DND-41 (cell line): ENCODE data around the gene SLC10A3.
A peak's percentile ranks its signal among the peaks of the same experiment; 100 is the strongest.

Experiments
- ATAC-seq: fragments of 200-7000 bp; cut with Tn5 transposase; 3 replicates; pipeline ENCODE4 v1.9.1; 2021; ENCODE audit warnings: low read depth; ENCODE audit not compliant: insufficient read depth
- DNase-seq: peaks from one replicate; pipeline ENCODE4 v3.0.0-alpha.2; 2020
- H2AFZ ChIP-seq: 2 replicates; pipeline ENCODE4 v1.6.0; 2012; ENCODE audit warnings: low read depth, low read length
- H3K27ac ChIP-seq: 2 replicates; pipeline ENCODE4 v1.5.1; 2012; ENCODE audit warnings: low read length, inconsistent platforms
- H3K27me3 ChIP-seq: fragments of 200-600 bp; sonication (generic); 2 replicates; pipeline ENCODE4 v1.6.0; 2012; ENCODE audit warnings: low read length, mild to moderate bottlenecking, inconsistent platforms; ENCODE audit not compliant: insufficient read depth, poor library complexity
- H3K36me3 ChIP-seq: 2 replicates; pipeline ENCODE4 v1.5.1; 2012; ENCODE audit warnings: low read length, inconsistent platforms; ENCODE audit not compliant: insufficient read depth
- H3K4me1 ChIP-seq: 2 replicates; pipeline ENCODE4 v1.5.1; 2012; ENCODE audit warnings: mild to moderate bottlenecking, low read length; ENCODE audit not compliant: insufficient read depth
- H3K4me2 ChIP-seq: 2 replicates; pipeline ENCODE4 v1.6.0; 2012; ENCODE audit warnings: mild to moderate bottlenecking, moderate library complexity, low read length, inconsistent platforms; ENCODE audit not compliant: insufficient read depth
- H3K4me3 ChIP-seq, 2 experiments: fragments of 200-600 bp in 1 of 2; shearing (Covaris generic) in 1 of 2; 2 replicates each; pipeline ENCODE4 v1.5.1; 2012 to 2016; ENCODE audit warnings: inconsistent platforms in 2 of 2, low read length in 2 of 2, mild to moderate bottlenecking in 2 of 2, low read depth in 1 of 2, moderate library complexity in 1 of 2
- H3K79me2 ChIP-seq: 2 replicates; pipeline ENCODE4 v1.6.0; 2012; ENCODE audit warnings: low read length, inconsistent platforms; ENCODE audit not compliant: insufficient read depth
- H3K9ac ChIP-seq: 2 replicates; pipeline ENCODE4 v1.6.0; 2012; ENCODE audit warnings: low read depth, mild to moderate bottlenecking, inconsistent platforms, low read length, moderate library complexity
- H3K9me3 ChIP-seq: 2 replicates; pipeline ENCODE4 v1.5.1; 2012; ENCODE audit warnings: low read length, moderate library complexity, mild to moderate bottlenecking, inconsistent platforms; ENCODE audit not compliant: insufficient read depth, severe bottlenecking
- H4K20me1 ChIP-seq: 2 replicates; pipeline ENCODE4 v1.6.0; 2012; ENCODE audit warnings: low read length; ENCODE audit not compliant: insufficient read depth
- CTCF ChIP-seq: IDR thresholded peaks from 2 replicates; pipeline ENCODE4 v1.5.1; 2012; ENCODE audit warnings: borderline replicate concordance, low read length, moderate library complexity, mild to moderate bottlenecking; ENCODE audit not compliant: poor library complexity, severe bottlenecking; ENCODE audit errors: extremely low read depth
- EZH2 ChIP-seq: IDR thresholded peaks from 3 replicates; pipeline ENCODE4 v1.6.1; 2012; ENCODE audit warnings: borderline replicate concordance, low read depth, mild to moderate bottlenecking, moderate library complexity, low read length, inconsistent platforms; ENCODE audit not compliant: severe bottlenecking

Gene SLC10A3

GRCh38 chrX:154486052-154486395, 4.4 kb downstream of the SLC10A3 start:
- Histone ChIP-seq H3K4me1 (peaks cover 50% of the 10 kb centered on the region), H4K20me1 (peaks cover 17% of the 10 kb centered on the region), H2AFZ (peak overlapping the region; percentile 43), H3K4me3 (peak overlapping the region; percentile 26 to 59), H3K27me3 (no peaks in the 10 kb centered on the region), H3K79me2 (peaks cover 30% of the 10 kb centered on the region), H3K27ac (peak overlapping the region; percentile 78), H3K9me3 (no peaks in the 10 kb centered on the region), H3K36me3 (peaks cover 21% of the 10 kb centered on the region), H3K9ac (peak overlapping the region; percentile 73), H3K4me2 (peak overlapping the region; percentile 89)
- ATAC-seq, result peak; percentile 17
- DNase-seq, result peak; percentile 40
- TF ChIP-seq CTCF (no peak), EZH2 (no peak)

- Histone ChIP-seq H4K20me1 (peaks cover 17% of the 10 kb centered on the region), H3K27ac (peak overlapping the region; percentile 78), H3K9ac (peak overlapping the region; percentile 73), H3K4me2 (peak overlapping the region; percentile 89), H3K9me3 (no peaks in the 10 kb centered on the region), H3K4me1 (peaks cover 48% of the 10 kb centered on the region), H3K79me2 (peaks cover 30% of the 10 kb centered on the region), H2AFZ (peak overlapping the region; percentile 43; the same call in 1 of the 2 replicates), H3K36me3 (peaks cover 21% of the 10 kb centered on the region), H3K27me3 (no peaks in the 10 kb centered on the region), H3K4me3 (peak overlapping the region; percentile 26 to 59)
- TF ChIP-seq EZH2 (no peak), CTCF (no peak)
- ATAC-seq (no peak), DNase-seq (no peak)
Observed at GRCh38 chrX:154485150-154486051, 5.0 kb downstream of the SLC10A3 start.

DNA sequence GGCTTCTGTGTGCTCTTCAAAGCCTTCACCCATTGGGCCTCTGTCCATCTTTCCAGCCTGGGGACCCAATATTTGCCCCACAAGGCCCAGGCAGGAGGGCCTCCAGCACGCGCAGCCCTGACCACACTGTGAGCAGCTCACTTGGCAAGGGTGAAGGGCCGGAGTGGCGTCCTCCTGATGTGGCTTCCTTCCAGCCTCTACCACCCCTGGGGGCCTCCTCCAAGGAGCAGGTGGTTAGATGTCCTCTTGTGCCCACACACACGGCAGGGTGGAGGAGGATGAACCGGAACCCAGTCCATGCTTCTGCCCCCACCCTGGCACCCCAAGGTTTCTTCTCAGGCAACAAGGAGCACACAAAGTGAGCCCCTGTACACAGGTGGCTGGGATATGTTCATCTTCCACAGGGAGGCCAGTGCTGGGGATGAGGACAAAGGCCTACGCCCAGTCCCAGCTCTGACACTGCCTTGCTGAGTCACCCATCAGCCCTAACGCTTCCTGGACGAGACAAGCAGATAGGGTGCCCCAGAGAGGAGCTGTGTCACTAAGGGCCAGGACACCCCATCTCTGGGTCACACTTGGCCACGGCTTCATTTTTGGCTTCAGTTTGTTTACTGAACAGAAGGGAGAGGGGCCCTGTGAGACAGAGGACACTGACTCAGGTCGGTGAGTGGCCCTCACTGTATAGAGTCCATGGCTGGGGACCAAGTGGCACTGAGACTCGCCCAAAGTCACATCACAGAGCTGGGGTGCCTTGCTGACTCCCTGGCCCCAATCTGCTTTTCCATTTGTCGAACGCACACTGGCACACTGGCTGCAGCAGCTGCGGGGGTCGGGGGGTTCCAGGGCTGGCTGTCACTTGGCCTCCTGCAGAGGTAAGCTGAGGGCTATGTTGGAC, 5.9 kb downstream of the SLC10A3 start:
- ATAC-seq (no peak), DNase-seq (no peak)
- Histone ChIP-seq H4K20me1 (peaks cover 17% of the 10 kb centered on the region), H3K9ac (peak overlapping the region; percentile 73; the same call in 1 of the 2 replicates), H3K9me3 (no peaks in the 10 kb centered on the region), H3K27me3 (no peaks in the 10 kb centered on the region), H3K4me2 (peak overlapping the region; percentile 89), H3K36me3 (peaks cover 21% of the 10 kb centered on the region), H3K4me1 (peaks cover 48% of the 10 kb centered on the region), H3K79me2 (peaks cover 23% of the 10 kb centered on the region), H3K27ac (no peak overlapping the region), H3K4me3 (peak overlapping the region in 1 of 2 experiments; percentile 24; a peak in 1 of 4 replicates), H2AFZ (no peak overlapping the region)
- TF ChIP-seq CTCF (no peak), EZH2 (no peak)
